Lower leg skin (tissue), 4 donors: Measurements from ENCODE around the gene IRAK4. TPM values are rescaled to one million over a fixed set of nuclear protein-coding genes. Genes with fewer than 3 reads are reported as not detected.

Experiments
- DNase-seq, 2 donors: peaks; one replicate each; pipeline ENCODE4 v3.0.0-alpha.2; 2019; ENCODE audit warnings: low spot score in 2 of 2
- H3K4me3 ChIP-seq: fragments of 200-600 bp; sonication (generic); 2 replicates; pipeline ENCODE4 v1.5.1; 2017; ENCODE audit warnings: mild to moderate bottlenecking, low read depth; ENCODE audit not compliant: poor library complexity, severe bottlenecking
- CTCF ChIP-seq, 3 donors: fragments of 450-650 bp; IDR thresholded peaks; one replicate each; pipeline ENCODE4 v1.5.1; 2016; ENCODE audit warnings: antibody characterized with exemption in 3 of 3, mild to moderate bottlenecking in 3 of 3, moderate library complexity in 2 of 3
- POLR2A ChIP-seq, 2 donors: fragments of 450-650 bp; IDR thresholded peaks; one replicate each; pipeline ENCODE4 v1.6.1; 2016 to 2017; ENCODE audit warnings: antibody characterized with exemption in 2 of 2, mild to moderate bottlenecking in 1 of 2, moderate library complexity in 1 of 2
- WGBS, 2 donors: methylation state at CpG; one replicate each; pipeline ENCODE4 v1.1.5; 2018; 5-methylcytosine and 5-hydroxymethylcytosine counted together
- intact Hi-C: fragments of 100-400 bp; cut with DNase I; formaldehyde crosslinking; loops from one replicate; pipeline ENCODE4 v1.15.0; 2023; ENCODE audit warnings: low total_unique reads
- total RNA-seq, 4 donors: library from RNA; depleted of rRNA; stranded (reverse); fragments of >200 nt; gene quantifications; one replicate each; pipeline ENCODE4 v1.1.0, GENCODE V29; 2016

The IRAK4 gene
- total RNA-seq, 4 donors from 2014 or later = 20.3 to 44.7 (median 26.5) TPM

- no peak for DNase-seq
- no peak for TF ChIP-seq CTCF (IDR thresholded peaks at IDR 0.05)
- TF ChIP-seq POLR2A (IDR thresholded peaks at IDR 0.05) = no peak
- intact Hi-C loops = no loop called here
- no peak overlapping the region for H3K4me3 ChIP-seq
- WGBS, 2 donors = 48 to 55% methylated on average over 2 of the region's 2 CpGs
These were observed 53.3 kb downstream of the IRAK4 start for GRCh38 chr12:43812057-43812456.

- no peak for DNase-seq
- no peak overlapping the region for H3K4me3 ChIP-seq
- WGBS, 2 donors = 67 to 85% methylated on average over 4 of the region's 4 CpGs
- TF ChIP-seq CTCF (IDR thresholded peaks at IDR 0.05) (no peak), POLR2A (IDR thresholded peaks at IDR 0.05) (no peak)
- intact Hi-C loops = no loop called here
These were observed 54.2 kb downstream of the IRAK4 start for GRCh38 chr12:43812926-43813325.

GRCh38 chr12:43815416-43815815, 56.7 kb downstream of the IRAK4 start:
- no peak for DNase-seq
- WGBS, 2 donors = 56 to 63% methylated on average over 3 of the region's 3 CpGs
- H3K4me3 ChIP-seq = no peak overlapping the region
- intact Hi-C loops = no loop called here
- TF ChIP-seq POLR2A (IDR thresholded peaks at IDR 0.05) = no peak
- TF ChIP-seq CTCF (IDR thresholded peaks at IDR 0.05) = no peak

- intact Hi-C loops = no loop called here
- WGBS, 2 donors = 79 to 87% methylated on average over 3 of the region's 3 CpGs
- TF ChIP-seq POLR2A (IDR thresholded peaks at IDR 0.05) (no peak), CTCF (IDR thresholded peaks at IDR 0.05) (no peak)
- no peak overlapping the region for H3K4me3 ChIP-seq
- no peak for DNase-seq
These were observed 57.4 kb downstream of the IRAK4 start for GRCh38 chr12:43816168-43816567.

GRCh38 chr12:43824207-43824775, 65.5 kb downstream of the IRAK4 start:
- TF ChIP-seq POLR2A (IDR thresholded peaks at IDR 0.05) = no peak
- no peak for TF ChIP-seq CTCF (IDR thresholded peaks at IDR 0.05)
- 93 to 94% methylated on average over 8 of the region's 8 CpGs for WGBS, 2 donors
- no peak overlapping the region for H3K4me3 ChIP-seq
- DNase-seq = no peak
- intact Hi-C loops = no loop called here

GRCh38 chr12:43826681-43827080, 67.9 kb downstream of the IRAK4 start:
- 93 to 94% methylated on average over 3 of the region's 3 CpGs for WGBS, 2 donors
- TF ChIP-seq POLR2A (IDR thresholded peaks at IDR 0.05) (no peak), CTCF (IDR thresholded peaks at IDR 0.05) (no peak)
- no peak overlapping the region for H3K4me3 ChIP-seq
- intact Hi-C loops = no loop called here
- DNase-seq = no peak
